Hepatocyte (in vitro differentiated cells): ENCODE results near the gene TCF12. TPM values are rescaled to one million over a fixed set of nuclear protein-coding genes. Genes with fewer than 3 reads are reported as not detected.

Experiments
- DNase-seq: peaks from one replicate; pipeline ENCODE4 v3.0.0-alpha.2; 2016; ENCODE audit warnings: low spot score
- H2AFZ ChIP-seq: fragments of 200-600 bp; sonication (generic); 2 replicates; pipeline ENCODE4 v1.6.0; 2016; ENCODE audit warnings: antibody characterized with exemption, mild to moderate bottlenecking
- H3K27ac ChIP-seq: fragments of 200-600 bp; sonication (generic); 2 replicates; pipeline ENCODE4 v1.5.1; 2016; ENCODE audit warnings: mild to moderate bottlenecking
- H3K27me3 ChIP-seq: fragments of 200-600 bp; sonication (generic); 2 replicates; pipeline ENCODE4 v1.6.1; 2016
- H3K36me3 ChIP-seq: fragments of 200-600 bp; sonication (generic); replicated peaks from 2 replicates; pipeline ENCODE4 v1.5.1; 2016; ENCODE audit warnings: low read depth; ENCODE audit not compliant: insufficient read depth
- H3K4me1 ChIP-seq: fragments of 200-600 bp; sonication (generic); 2 replicates; pipeline ENCODE4 v1.5.1; 2016; ENCODE audit warnings: mild to moderate bottlenecking, moderate library complexity; ENCODE audit not compliant: insufficient read depth
- H3K4me2 ChIP-seq: fragments of 200-600 bp; sonication (generic); 2 replicates; pipeline ENCODE4 v1.6.0; 2016
- H3K4me3 ChIP-seq: fragments of 200-600 bp; sonication (generic); 2 replicates; pipeline ENCODE4 v1.5.1; 2016; ENCODE audit warnings: mild to moderate bottlenecking
- H3K79me2 ChIP-seq: fragments of 200-600 bp; sonication (generic); 2 replicates; pipeline ENCODE4 v1.6.0; 2017; ENCODE audit warnings: mild to moderate bottlenecking
- H3K9me2 ChIP-seq: fragments of 200-600 bp; sonication (generic); replicated peaks from 2 replicates; pipeline ENCODE4 v1.6.0; 2017; ENCODE audit warnings: mild to moderate bottlenecking; ENCODE audit not compliant: insufficient read depth
- H3K9me3 ChIP-seq: fragments of 200-600 bp; sonication (generic); 2 replicates; pipeline ENCODE4 v1.5.1; 2016; ENCODE audit warnings: low read depth, mild to moderate bottlenecking
- H4K20me1 ChIP-seq: fragments of 200-600 bp; sonication (generic); 2 replicates; pipeline ENCODE4 v1.6.0; 2016; ENCODE audit warnings: mild to moderate bottlenecking; ENCODE audit not compliant: insufficient read depth, poor library complexity, severe bottlenecking
- EZH2 ChIP-seq: fragments of 200-600 bp; sonication (generic); IDR thresholded peaks from 2 replicates; pipeline ENCODE4 v1.6.1; 2016; ENCODE audit warnings: antibody characterized with exemption, mild to moderate bottlenecking, borderline replicate concordance
- EZH2phosphoT487 ChIP-seq: fragments of 200-600 bp; sonication (generic); IDR thresholded peaks from one replicate; pipeline ENCODE4 v1.6.1; 2018; ENCODE audit warnings: antibody characterized with exemption, mild to moderate bottlenecking, low read depth, moderate library complexity; ENCODE audit not compliant: unreplicated experiment, severe bottlenecking
- WGBS: methylation state at CpG from one replicate; pipeline ENCODE4 v1.1.6; 2016; ENCODE audit warnings: low lambda C conversion rate; ENCODE audit errors: missing lambda C conversion rate; 5-methylcytosine and 5-hydroxymethylcytosine counted together
- polyA plus RNA-seq: library from polyadenylated mRNA; unstranded; fragments of >200 nt; fragmentation: Nextera tagmentation; extraction: Ambion mirVana; gene quantifications from 2 replicates; pipeline ENCODE4 v1.2.1, GENCODE V29; 2016
- total RNA-seq: library from RNA; depleted of rRNA; stranded (reverse); fragments of >200 nt; gene quantifications from 2 replicates; pipeline ENCODE4 v1.2.3, GENCODE V29; 2014
- TF ChIP-seq, protein P1 (sequence below): fragments of 200-600 bp; sonication (generic); IDR thresholded peaks from 2 replicates; pipeline ENCODE4 v1.5.1; 2016; ENCODE audit warnings: antibody characterized with exemption, mild to moderate bottlenecking; ENCODE audit not compliant: poor library complexity

TCF12 gene
- total and polyA plus RNA-seq, 2 experiments from 2014 or later: 42.0 to 93.2 TPM

DNA sequence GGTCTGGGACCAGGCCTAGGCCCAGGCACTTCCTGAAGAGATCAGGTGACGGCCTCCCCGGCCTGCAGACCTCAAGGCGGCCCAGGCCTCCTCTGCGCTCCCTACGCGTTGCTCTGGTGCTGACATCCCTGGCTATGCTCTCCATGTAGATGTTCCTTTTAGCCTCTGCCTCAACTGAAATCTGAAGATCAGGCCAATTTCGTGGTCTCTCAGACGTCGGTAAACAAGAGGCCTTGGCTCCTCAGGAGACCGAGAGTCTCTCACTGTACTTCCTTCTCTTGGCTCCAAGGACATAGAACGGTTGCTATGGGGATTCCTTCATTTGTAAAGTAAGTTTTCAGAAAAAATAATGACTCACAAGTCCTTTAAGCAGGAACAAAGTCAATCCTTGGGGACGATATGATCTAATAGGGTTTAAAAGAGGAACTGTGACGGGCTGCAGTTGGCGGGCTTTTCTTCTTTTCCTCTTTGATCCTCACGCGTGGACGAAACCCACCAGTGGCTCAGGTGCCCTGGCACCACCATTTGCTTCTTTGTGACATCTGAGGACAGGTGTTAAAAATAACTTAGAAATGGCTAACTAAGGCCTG is 402.3 kb downstream of the TCF12 start:
- H3K4me2 ChIP-seq: no peak overlapping the region
- H3K9me2 ChIP-seq: no peaks in the 10 kb centered on the region
- DNase-seq: peak; percentile 52
- H4K20me1 ChIP-seq: no peaks in the 10 kb centered on the region
- H2AFZ ChIP-seq: peak overlapping the region; percentile 29
- H3K36me3 ChIP-seq: no peaks in the 10 kb centered on the region
- 76% methylated on average over 17 of the region's 17 CpGs for WGBS
- no peaks in the 10 kb centered on the region for H3K27me3 ChIP-seq
- no peak for TF ChIP-seq EZH2
- TF ChIP-seq, protein P1, sequence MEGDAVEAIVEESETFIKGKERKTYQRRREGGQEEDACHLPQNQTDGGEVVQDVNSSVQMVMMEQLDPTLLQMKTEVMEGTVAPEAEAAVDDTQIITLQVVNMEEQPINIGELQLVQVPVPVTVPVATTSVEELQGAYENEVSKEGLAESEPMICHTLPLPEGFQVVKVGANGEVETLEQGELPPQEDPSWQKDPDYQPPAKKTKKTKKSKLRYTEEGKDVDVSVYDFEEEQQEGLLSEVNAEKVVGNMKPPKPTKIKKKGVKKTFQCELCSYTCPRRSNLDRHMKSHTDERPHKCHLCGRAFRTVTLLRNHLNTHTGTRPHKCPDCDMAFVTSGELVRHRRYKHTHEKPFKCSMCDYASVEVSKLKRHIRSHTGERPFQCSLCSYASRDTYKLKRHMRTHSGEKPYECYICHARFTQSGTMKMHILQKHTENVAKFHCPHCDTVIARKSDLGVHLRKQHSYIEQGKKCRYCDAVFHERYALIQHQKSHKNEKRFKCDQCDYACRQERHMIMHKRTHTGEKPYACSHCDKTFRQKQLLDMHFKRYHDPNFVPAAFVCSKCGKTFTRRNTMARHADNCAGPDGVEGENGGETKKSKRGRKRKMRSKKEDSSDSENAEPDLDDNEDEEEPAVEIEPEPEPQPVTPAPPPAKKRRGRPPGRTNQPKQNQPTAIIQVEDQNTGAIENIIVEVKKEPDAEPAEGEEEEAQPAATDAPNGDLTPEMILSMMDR: no peak
- no peak for TF ChIP-seq EZH2phosphoT487
- peak overlapping the region; percentile 82 for H3K27ac ChIP-seq
- H3K79me2 ChIP-seq: no peaks in the 10 kb centered on the region
- peaks cover 10% of the 10 kb centered on the region for H3K4me1 ChIP-seq
- H3K9me3 ChIP-seq: no peaks in the 10 kb centered on the region
- H3K4me3 ChIP-seq: no peak overlapping the region

DNA sequence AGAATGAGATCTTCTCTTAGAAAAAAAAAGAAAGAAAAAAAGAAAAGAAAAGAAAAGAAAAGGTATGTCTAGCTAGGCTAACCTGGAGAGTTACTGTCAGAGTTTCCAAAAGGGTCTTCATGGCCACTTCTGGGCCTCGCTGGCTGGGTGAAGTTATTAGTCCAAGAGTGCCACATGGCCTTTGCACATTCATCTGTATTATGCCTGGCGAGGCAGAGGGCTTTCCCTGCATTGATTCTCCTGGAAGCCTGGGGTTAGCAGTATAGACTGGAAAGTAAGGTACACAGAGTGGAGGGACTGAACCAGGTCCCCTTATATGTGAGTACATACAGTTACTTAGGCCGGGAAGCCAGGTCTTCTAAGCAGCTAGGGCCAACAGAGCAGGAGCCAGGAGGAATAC is 403.0 kb downstream of the TCF12 start:
- Histone ChIP-seq H3K79me2 (no peaks in the 10 kb centered on the region), H3K4me1 (peaks cover 10% of the 10 kb centered on the region), H2AFZ (no peak overlapping the region), H4K20me1 (no peaks in the 10 kb centered on the region), H3K4me2 (no peak overlapping the region), H3K9me2 (no peaks in the 10 kb centered on the region), H3K36me3 (no peaks in the 10 kb centered on the region), H3K9me3 (no peaks in the 10 kb centered on the region), H3K27me3 (no peaks in the 10 kb centered on the region), H3K27ac (peak overlapping the region; percentile 82), H3K4me3 (no peak overlapping the region)
- no peak for TF ChIP-seq EZH2phosphoT487
- TF ChIP-seq EZH2: no peak
- no peak for DNase-seq
- 100% methylated on average over 3 of the region's 3 CpGs for WGBS

DNA sequence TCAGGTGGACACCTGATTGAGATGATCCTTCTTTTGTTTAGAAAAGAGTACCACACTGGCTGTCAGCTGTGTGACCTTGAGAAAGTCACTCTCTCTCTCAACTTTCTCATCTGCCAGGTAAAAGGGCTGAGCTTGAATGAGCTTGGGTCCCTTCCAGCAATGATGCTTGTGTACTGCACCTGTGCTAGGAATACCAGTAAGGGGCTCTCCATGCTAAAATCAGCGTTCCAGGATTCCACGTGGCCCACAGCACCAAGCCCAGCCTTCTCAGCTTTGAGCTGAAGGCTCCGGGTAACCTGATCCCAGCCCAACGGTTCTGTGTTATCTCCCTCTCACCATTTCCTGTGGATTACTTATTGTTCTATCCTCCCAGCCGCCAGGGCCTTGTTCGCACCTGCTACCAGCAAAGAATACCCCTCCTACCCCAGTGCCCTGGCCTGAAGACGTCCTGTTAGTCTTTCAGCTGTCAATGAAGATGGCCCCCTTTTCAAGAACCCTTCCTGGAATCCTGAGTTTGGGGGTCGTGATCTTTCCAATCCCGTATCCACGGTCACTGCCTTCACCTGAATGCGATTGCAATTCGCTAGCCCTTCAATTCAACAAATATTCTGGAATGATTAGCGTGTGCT is 403.6 kb downstream of the TCF12 start:
- no peaks in the 10 kb centered on the region for H3K27me3 ChIP-seq

More for the DNA sequence above, 403.6 kb downstream of the TCF12 start:
- Histone ChIP-seq H4K20me1 (no peaks in the 10 kb centered on the region), H2AFZ (no peak overlapping the region), H3K4me2 (no peak overlapping the region), H3K4me3 (no peak overlapping the region), H3K9me2 (no peaks in the 10 kb centered on the region), H3K27ac (no peak overlapping the region), H3K9me3 (no peaks in the 10 kb centered on the region), H3K79me2 (no peaks in the 10 kb centered on the region), H3K36me3 (no peaks in the 10 kb centered on the region), H3K4me1 (peaks cover 12% of the 10 kb centered on the region)
- TF ChIP-seq, protein P1: no peak
- no peak for TF ChIP-seq EZH2
- no peak for TF ChIP-seq EZH2phosphoT487
- DNase-seq: no peak
- 62% methylated on average over 13 of the region's 13 CpGs for WGBS
